Medulla oblongata (tissue), 1 donor: ENCODE measurements around the gene KCNN3.

Experiments
- DNase-seq: peaks from one replicate; pipeline ENCODE4 v3.0.0-alpha.2; 2015; ENCODE audit errors: extremely low spot score

Gene KCNN3

GRCh38 chr1:154860156-154860870 lies 9.8 kb downstream of the KCNN3 start:
- DNase-seq = no peak

DNA sequence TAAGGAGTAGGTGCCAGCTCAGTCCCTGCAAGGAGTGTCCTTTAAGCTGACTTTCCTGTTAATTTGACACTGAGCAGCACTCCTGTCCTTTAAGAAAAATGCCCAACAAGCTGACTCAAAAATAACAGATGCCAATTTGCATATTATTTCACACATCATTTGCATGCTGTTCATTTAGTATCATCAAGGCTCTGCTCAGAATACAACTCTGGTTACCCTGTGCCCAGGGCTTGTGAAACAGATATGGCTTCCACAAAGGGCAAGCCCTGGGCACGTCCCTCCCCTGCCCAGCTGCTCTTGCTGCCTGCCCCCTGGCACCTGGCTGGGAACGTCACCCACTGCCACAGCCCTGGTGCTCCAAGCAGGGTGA lies 10.3 kb downstream of the KCNN3 start:
- no peak for DNase-seq

DNA sequence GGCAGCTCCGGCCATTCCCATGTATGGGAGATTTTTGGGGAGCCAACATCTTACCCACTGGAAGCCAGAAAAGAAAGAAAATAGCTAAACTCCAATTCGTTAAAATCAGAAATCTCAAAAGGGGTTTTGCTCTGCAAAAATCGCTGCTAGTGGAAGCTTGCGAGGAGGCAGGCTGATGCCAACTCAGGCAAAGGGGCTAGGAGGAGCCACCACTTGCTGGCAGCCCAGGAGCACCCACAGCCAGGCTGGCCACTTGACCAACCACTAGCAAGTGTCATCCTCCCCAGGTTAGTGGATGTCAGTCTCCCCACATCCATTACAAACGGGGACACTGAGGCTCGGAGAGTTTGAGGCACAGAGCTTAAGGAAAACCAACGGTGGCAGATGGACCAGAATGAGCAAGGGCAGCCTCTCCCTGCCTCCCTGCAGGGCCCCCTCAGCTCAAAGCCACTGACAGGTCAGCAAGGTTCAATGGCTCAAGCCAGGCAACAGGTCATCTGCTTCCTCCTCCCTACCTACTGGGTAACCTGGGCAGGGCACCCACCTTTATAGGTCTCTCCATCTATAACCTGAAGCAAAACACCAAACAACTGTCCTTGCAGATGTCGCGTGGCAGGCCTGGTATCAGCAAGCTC lies 10.8 kb downstream of the KCNN3 start:
- DNase-seq = no peak

GRCh38 chr1:154857441-154858215 lies 12.5 kb downstream of the KCNN3 start:
- DNase-seq = no peak

DNA sequence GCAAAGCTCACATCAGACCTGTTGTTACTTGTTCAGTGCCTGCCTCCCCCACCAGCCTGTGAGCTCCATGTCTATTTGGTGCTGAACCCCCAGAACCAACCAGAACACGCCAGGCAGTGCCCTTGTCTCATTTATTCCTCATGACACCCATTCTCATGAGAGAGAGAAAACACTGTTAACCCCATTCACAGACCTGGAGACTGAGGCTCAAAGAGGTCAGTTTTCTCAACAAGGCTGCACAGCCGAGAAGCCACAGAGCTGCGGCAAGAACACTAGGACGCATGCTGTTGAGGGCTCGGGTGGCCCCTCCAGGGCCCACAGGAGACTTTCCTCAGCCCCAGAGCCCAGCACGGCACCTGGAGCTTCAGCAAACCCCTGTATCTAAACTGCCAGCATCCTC lies 13.1 kb downstream of the KCNN3 start:
- no peak for DNase-seq

- DNase-seq = no peak
These were observed 13.5 kb downstream of the KCNN3 start for GRCh38 chr1:154856544-154856943.

- no peak for DNase-seq
These were observed 14.0 kb downstream of the KCNN3 start for GRCh38 chr1:154856049-154856448.

DNA sequence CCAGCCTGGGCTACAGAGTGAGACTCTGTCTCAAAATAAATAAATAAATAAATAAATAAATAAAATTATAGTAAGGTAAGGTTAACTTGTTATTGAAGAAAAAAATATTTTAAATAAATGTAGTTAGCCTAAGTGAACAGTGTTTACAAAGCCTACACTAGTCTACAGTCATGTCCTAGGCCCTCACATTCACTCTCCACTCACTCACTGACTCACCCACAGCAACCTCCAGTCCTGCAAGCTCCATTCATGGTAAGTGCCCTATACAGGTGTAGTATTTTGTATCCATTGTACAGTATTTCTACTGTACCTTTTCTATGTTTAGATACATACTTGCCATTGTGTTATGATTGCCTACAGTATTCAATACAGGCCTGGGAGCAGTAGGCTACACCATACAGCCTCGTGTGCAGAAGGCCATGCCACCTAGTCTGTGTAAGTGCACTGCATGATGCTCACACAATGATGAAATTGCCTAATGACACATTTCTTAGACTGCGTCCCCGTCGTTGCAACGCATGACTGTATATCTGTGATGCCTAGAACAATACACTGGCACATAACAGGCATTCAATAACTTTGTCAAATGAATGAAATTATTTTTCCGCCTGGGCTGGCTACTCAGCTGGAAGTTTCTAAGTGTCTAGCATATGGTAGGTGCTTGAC lies 14.8 kb downstream of the KCNN3 start:
- DNase-seq = no peak

GRCh38 chr1:154852845-154853244 lies 17.2 kb downstream of the KCNN3 start:
- DNase-seq = no peak

DNA sequence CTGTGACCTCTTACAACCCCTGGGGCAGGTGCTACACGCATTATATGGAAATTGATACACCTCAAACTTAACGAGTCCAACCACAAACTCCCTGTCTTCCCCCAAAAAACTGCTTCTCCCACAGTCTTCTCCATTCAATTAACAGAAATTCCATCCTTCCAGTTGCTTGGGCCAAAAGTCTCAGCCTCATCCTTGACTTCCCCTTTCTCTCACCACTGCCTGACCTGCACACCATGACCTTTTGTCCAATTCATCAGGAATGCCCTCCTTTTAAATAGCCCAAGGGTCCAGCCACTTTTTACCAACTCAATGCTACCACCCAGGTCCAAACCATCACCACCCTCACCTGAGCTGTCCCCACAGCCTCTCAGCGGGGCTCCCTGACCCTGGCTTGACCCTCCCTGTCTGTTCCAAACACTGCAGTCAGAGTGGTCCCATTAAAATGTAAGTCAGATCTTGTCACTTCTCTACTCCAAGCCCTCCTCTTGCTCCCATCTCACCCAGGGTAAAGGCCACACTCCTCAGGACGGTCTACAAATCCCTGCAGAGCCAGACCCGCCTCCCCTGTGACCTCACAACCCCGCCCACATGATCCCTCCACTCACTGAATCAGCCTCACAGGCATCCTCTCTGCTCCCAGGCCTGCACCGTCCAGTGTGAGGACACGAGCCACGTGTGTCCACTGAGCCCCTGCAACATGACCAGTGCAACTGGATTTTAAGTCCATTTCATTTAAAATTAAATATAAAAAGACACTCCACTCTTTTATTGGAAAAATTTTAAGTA lies 18.5 kb downstream of the KCNN3 start:
- DNase-seq = no peak

GRCh38 chr1:154849645-154850131 lies 20.4 kb downstream of the KCNN3 start:
- DNase-seq = no peak

DNA sequence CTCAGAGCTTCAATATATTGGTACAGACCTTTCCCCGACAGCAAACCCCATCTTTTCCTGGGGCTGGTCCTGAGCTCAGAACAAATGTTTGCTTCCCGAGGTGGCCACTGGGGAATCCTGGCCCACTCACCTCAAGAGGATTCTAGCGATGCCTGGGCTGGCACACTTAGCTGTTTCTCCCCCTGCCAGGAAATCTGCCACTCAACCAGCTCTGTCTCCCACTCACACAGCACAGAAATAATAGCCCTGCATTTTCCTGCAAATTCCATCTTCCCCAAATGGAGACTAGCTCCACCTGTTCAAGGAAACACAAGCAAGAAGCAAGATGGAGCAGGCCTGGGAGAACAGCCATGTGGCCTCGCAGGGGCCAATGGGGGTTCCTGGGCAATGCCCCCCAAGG lies 21.1 kb downstream of the KCNN3 start:
- DNase-seq = no peak

GRCh38 chr1:154847891-154848290 lies 22.2 kb downstream of the KCNN3 start:
- peak; percentile 85 for DNase-seq

DNA sequence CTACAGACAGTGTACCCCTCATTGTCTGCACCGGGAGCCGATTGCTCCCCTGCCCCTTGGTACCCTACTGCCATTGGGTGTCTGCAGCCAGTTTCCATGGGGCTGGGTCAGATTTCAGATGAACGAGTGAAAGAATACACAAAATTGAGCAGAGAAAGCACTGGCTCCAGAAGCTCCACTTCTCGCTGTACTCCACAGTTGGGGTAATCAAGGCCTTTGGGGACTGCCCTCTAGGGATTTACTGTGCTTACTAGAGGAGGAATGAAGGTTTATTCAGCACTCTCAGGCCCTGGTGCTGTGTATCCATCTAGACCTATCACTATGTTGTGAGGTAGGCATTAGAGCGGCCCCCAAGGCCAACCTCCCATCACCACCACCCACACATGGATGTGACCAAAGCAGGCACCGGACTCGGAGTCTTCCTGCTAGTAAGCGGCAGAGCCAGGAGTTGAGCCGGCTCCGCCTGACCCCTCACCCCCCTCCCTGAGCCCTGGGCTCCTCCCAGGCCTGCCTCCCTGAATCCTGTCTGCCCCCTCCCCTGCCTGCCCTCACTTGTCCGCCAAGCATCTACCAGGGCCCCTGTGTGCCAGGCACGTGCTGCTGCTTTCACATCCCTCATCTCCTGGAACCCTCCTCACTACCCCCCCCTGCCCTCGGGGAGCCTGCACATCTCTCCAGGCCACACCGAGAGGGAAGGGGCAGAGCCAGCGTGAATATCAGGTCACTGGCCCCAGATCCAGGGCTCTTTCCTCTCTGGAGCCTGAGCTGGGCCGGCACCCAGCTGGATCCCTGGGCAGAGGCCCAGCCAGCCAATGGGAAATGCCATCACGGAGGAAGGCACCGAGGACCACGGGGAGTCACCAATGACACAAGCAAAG lies 23.3 kb downstream of the KCNN3 start:
- peak; percentile 83 for DNase-seq

DNA sequence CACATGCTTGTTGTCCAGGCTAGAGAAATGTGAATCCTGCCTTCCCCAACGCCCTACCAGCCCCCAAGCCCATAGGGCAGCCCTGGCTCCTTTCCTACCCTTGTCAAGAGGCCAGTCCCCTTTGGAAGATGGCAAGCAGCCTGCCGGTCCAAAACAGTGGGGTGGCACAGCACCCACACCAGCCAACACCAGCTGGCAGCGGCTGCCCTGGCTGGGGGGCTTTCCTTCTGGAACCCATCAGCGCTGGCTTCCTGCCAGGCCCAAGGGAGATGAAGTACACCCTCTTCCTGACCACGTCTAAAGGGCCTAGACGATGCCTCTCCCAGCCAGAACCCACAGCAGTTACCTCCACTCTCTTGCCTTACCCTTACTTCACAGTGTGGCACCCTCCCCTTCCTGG lies 24.2 kb downstream of the KCNN3 start:
- peak; percentile 40 for DNase-seq

DNA sequence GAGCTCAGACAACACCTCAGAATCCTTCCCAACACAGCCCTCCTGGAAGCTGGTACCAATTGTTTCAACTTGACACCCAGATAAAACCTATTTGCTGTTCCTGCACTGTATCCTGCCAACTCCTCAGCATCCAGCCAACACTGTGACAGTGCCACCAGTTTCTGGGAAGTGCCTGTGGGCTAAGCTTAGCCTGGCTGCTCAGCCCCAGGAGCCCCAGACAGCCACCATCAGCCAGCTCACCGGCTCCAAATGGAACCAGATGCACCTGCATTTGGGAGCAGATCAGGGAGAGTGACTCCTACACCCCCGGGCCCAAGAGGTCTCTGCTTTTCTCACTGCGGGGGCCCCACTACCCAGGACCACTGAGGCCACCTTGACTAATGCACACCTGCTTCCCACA lies 24.9 kb downstream of the KCNN3 start:
- DNase-seq = peak; percentile 45

DNA sequence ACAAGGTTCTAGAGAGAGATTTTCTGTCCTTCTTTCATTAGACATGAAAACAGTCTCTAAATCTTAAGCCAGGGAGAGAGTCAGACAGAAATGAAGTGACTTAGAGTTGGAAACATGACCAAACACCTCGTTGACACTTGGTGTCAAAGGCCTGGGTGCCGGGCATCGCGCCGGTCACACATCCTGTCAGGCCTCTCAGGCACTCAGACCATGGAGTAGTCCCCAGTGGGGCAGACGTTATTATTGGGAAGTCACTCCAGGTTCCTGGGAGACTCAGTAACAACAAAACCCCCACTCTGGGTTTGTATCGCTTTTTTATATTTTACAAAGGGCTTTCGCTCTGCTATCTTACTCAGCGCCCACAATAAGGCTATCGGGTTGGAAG lies 25.8 kb downstream of the KCNN3 start:
- no peak for DNase-seq

GRCh38 chr1:154843636-154844296 lies 26.3 kb downstream of the KCNN3 start:
- DNase-seq = no peak

DNA sequence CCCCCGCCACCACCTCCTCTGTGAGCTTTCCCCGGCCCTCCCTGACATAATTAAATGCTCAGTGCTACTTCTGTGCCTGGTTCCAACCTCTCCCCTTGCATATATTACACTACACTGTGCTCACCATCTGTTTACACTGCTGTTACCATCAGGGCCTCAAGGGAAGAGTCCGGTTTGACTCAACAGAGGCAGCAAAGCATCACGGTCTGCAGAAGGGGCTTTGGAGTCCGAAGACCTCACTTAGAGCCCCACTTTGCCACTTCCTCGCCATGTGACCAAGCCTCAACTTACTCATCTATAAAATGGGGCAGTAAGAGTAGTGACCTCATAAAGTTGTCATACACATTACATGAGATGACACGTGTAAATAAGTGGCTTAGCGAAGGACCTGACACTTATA lies 27.4 kb downstream of the KCNN3 start:
- DNase-seq = no peak

GRCh38 chr1:154841384-154841783 lies 28.7 kb downstream of the KCNN3 start:
- no peak for DNase-seq
